GM12878 (cell line): ENCODE measurements around the gene CHCHD3. TPM values are rescaled to one million over a fixed set of nuclear protein-coding genes. Genes with fewer than 3 reads are reported as not detected.

Source experiments
- ATAC-seq: fragments of 200-7000 bp; cut with Tn5 transposase; 3 replicates; pipeline ENCODE4 v1.9.1; 2020; ENCODE audit warnings: mild to moderate bottlenecking, moderate library complexity
- BruUV-seq: library from RNA; stranded (reverse); fragments of 400-500 nt; replicated peaks from 2 replicates; lab custom pipeline; 2021; lab: Mats Ljungman, UMichigan
- CTCF ChIA-PET: fragments of 300-600 bp; sonication (Branson Sonifier 250); formaldehyde crosslinking; extraction: SDS; loops from one replicate; lab custom pipeline; 2021; ENCODE audit warnings: inconsistent platforms; lab: Yijun Ruan, JAX
- POLR2A ChIA-PET: fragments of 350-600 bp; formaldehyde crosslinking; extraction: SDS; loops from one replicate; lab custom pipeline; 2021; ENCODE audit warnings: inconsistent platforms; lab: Charles Lee
- RAD21 ChIA-PET: fragments of 300-600 bp; sonication (Branson Sonifier 250); formaldehyde crosslinking; loops from one replicate; lab custom pipeline; 2023; ENCODE audit warnings: antibody characterized with exemption; ENCODE audit not compliant: unreplicated experiment; lab: Charles Lee
- SMC1A ChIA-PET: fragments of 300-600 bp; sonication (Branson Sonifier 250); formaldehyde crosslinking; loops from one replicate; lab custom pipeline; 2023; ENCODE audit not compliant: unreplicated experiment, uncharacterized antibody; lab: Charles Lee
- DNase-seq: peaks from one replicate; pipeline ENCODE4 v3.0.0-alpha.2; 2011; ENCODE audit warnings: low read depth, low spot score
- FAIRE-seq: peaks from 3 replicates; lab custom pipeline; 2011; peaks lifted over from hg19 to GRCh38; lab: Jason Lieb, UNC
- H2AFZ ChIP-seq: 2 replicates; pipeline ENCODE4 v1.6.0; 2011; ENCODE audit warnings: low read depth, low read length, control low read depth; ENCODE audit not compliant: control insufficient read depth
- H3K27ac ChIP-seq: 2 replicates; pipeline ENCODE4 v1.5.1; 2011; ENCODE audit warnings: control low read depth; ENCODE audit not compliant: control insufficient read depth, insufficient read depth
- H3K27me3 ChIP-seq, 2 experiments: replicated peaks in 1 of 2; 2 replicates each; pipeline versions ENCODE4 v1.6.0 to v1.6.1; 2011; ENCODE audit warnings: low read length in 1 of 2; ENCODE audit not compliant: control insufficient read depth in 2 of 2, insufficient read depth in 2 of 2
- H3K36me3 ChIP-seq, 2 experiments: 2 replicates each; pipeline ENCODE4 v1.5.1; 2011; ENCODE audit warnings: low read length in 1 of 2; ENCODE audit not compliant: control insufficient read depth in 2 of 2, insufficient read depth in 2 of 2
- H3K4me1 ChIP-seq: 2 replicates; pipeline ENCODE4 v1.6.1; 2011; ENCODE audit warnings: mild to moderate bottlenecking, low read length, moderate library complexity, mixed read lengths; ENCODE audit not compliant: control insufficient read depth, insufficient read depth
- H3K4me2 ChIP-seq: 2 replicates; pipeline ENCODE4 v1.6.0; 2011; ENCODE audit warnings: control low read depth; ENCODE audit not compliant: control insufficient read depth, insufficient read depth
- H3K4me3 ChIP-seq: fragments of 200-600 bp; sonication (generic); 2 replicates; pipeline ENCODE4 v1.5.1; 2016
- H3K79me2 ChIP-seq: 2 replicates; pipeline ENCODE4 v1.6.0; 2011; ENCODE audit warnings: low read length; ENCODE audit not compliant: control insufficient read depth, insufficient read depth
- H3K9ac ChIP-seq: 2 replicates; pipeline ENCODE4 v1.8.0; 2011; ENCODE audit warnings: low read length, control low read depth, mixed read lengths; ENCODE audit not compliant: control insufficient read depth, insufficient read depth
- H3K9me3 ChIP-seq: replicated peaks from 3 replicates; pipeline ENCODE4 v1.5.1; 2011; ENCODE audit warnings: mild to moderate bottlenecking, low read length; ENCODE audit not compliant: control insufficient read depth, insufficient read depth
- H4K20me1 ChIP-seq: 2 replicates; pipeline ENCODE4 v1.6.0; 2011; ENCODE audit not compliant: control insufficient read depth, insufficient read depth
- IKZF2 ChIP-seq, 2 experiments: fragments of 450-650 bp; IDR thresholded peaks; 2 replicates each; pipeline ENCODE4 v1.6.1; 2017; ENCODE audit warnings: mild to moderate bottlenecking in 2 of 2, moderate library complexity in 2 of 2
- JUNB ChIP-seq: IDR thresholded peaks from 2 replicates; pipeline ENCODE4 v1.6.1; 2016; ENCODE audit warnings: antibody characterized with exemption, mild to moderate bottlenecking
- NR2C2 ChIP-seq: IDR thresholded peaks from 2 replicates; pipeline ENCODE4 v1.6.1; 2011; ENCODE audit warnings: borderline replicate concordance, low read depth; ENCODE audit not compliant: control insufficient read depth, insufficient read length
- PML ChIP-seq: IDR thresholded peaks from 2 replicates; pipeline ENCODE4 v1.6.1; 2012; ENCODE audit warnings: low read length, inconsistent platforms
- RFX5 ChIP-seq: IDR thresholded peaks from 2 replicates; pipeline ENCODE4 v1.6.1; 2011; ENCODE audit warnings: low read depth, low read length, improper control_type of control experiment
- SMAD1 ChIP-seq: fragments of 450-650 bp; IDR thresholded peaks from 2 replicates; pipeline ENCODE4 v1.6.1; 2018; ENCODE audit warnings: mild to moderate bottlenecking, low read depth; ENCODE audit not compliant: partially characterized antibody
- SRF ChIP-seq, 2 experiments: IDR thresholded peaks; 2 replicates each; pipeline ENCODE4 v1.6.1; 2011; ENCODE audit warnings: low read depth in 2 of 2, low read length in 2 of 2, mild to moderate bottlenecking in 1 of 2, moderate library complexity in 1 of 2
- ZBTB33 ChIP-seq: fragments of 450-650 bp; IDR thresholded peaks from 2 replicates; pipeline ENCODE4 v1.6.1; 2017; ENCODE audit warnings: mild to moderate bottlenecking
- WGBS: methylation state at CpG from one replicate; pipeline ENCODE4 v1.1.6; 2016; ENCODE audit warnings: low lambda C conversion rate; ENCODE audit not compliant: insufficient replicate concordance, insufficient coverage; ENCODE audit errors: missing lambda C conversion rate; 5-methylcytosine and 5-hydroxymethylcytosine counted together
- in situ Hi-C: fragments of 300-500 bp; cut with MboI; formaldehyde crosslinking; loops from 9 replicates; pipeline ENCODE4 v1.14.3; 2018; ENCODE audit warnings: mixed read lengths
- intact Hi-C: fragments of 100-400 bp; cut with micrococcal nuclease; formaldehyde crosslinking; loops from one replicate; pipeline ENCODE4 v1.14.2; 2022; ENCODE audit not compliant: unreplicated experiment
- polyA plus RNA-seq, 11 experiments: library from polyadenylated mRNA; depleted of rRNA in 4 of 11; unstranded in 6 of 11; stranded (reverse) in 5 of 11; fragments of >200 nt; fragmentation: Nextera tagmentation in 4 of 11; fragmentation: Illumina TruSeq in 1 of 11; extraction: Ambion mirVana in 4 of 11; extraction: Trizol in 1 of 11; gene quantifications; 1 replicate in 1 of 11; 2 replicates in 10 of 11; pipeline versions ENCODE4 v1.2.1 to v1.2.3, GENCODE V29; 2011 to 2016; ENCODE audit warnings: inconsistent platforms in 2 of 11, missing spikeins in 2 of 11, low read depth in 1 of 11
- total RNA-seq, 4 experiments: library from RNA; depleted of rRNA in 3 of 4; stranded (reverse); fragments of >200 nt in 3 of 4; fragmentation: Illumina TruSeq in 1 of 4; extraction: Trizol in 1 of 4; gene quantifications; 2 replicates each; pipeline versions ENCODE4 v1.2.1 to v1.2.3, GENCODE V29; 2013 to 2021

The CHCHD3 gene
- total and polyA plus RNA-seq, 10 of the 15 experiments (the other 5 are each of a cell fraction or from before 2014, with no cell fraction given), result 38.3 to 178 (median 96.2) TPM

DNA sequence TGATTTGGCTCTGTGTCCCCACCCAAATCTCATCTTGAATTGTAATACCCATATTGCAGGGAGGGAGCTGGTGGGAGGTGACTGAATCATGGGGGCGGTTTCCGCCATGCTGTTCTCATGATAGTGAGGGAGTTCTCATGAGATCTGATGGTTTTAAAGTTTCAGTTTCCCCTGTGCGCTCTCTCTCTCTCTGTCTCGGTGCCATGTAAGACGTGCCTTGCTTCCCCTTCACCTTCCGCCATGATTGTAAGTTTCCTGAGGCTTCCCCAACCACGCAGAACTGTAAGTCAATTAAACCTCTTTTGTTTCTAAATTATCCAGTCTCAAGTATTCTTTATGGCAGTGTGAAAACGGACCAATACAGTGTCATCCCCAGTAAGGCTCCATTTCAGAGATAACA lies 48.3 kb upstream of the CHCHD3 start:
- Histone ChIP-seq H4K20me1 (no peaks in the 10 kb centered on the region), H2AFZ (no peak overlapping the region), H3K79me2 (no peaks in the 10 kb centered on the region), H3K4me2 (no peak overlapping the region), H3K9ac (no peak overlapping the region), H3K9me3 (no peaks in the 10 kb centered on the region), H3K27ac (no peak overlapping the region), H3K4me3 (no peak overlapping the region), H3K4me1 (no peaks in the 10 kb centered on the region), H3K27me3 (no peaks in the 10 kb centered on the region), H3K36me3 (no peaks in the 10 kb centered on the region)
- in situ Hi-C loops (no loop called here), intact Hi-C loops (no loop called here)
- ChIA-PET POLR2A (no interaction called here), SMC1A (no interaction called here), RAD21 (no interaction called here), CTCF (no interaction called here)
- DNase-seq (no peak), FAIRE-seq (no peak), ATAC-seq (no peak)
- 83% methylated on average over 8 of the region's 8 CpGs for WGBS
- BruUV-seq, result no TSS peak
- TF ChIP-seq IKZF2 (IDR thresholded peaks at IDR 0.05) (no peak), SMAD1 (no peak), ZBTB33 (no peak), SRF (IDR thresholded peaks at IDR 0.05; ENCODE audit: low read depth in 2 of 2, low read length in 2 of 2) (no peak), RFX5 (no peak), NR2C2 (no peak), JUNB (no peak), PML (no peak)
